GM23338 (cell line): ENCODE measurements around the gene IL21R. TPM values are rescaled to one million over a fixed set of nuclear protein-coding genes. Genes with fewer than 3 reads are reported as not detected.

ENCODE experiments used
- ATAC-seq: fragments of 200-7000 bp; cut with Tn5 transposase; 3 replicates; pipeline ENCODE4 v1.9.1; 2020
- DNase-seq: peaks from one replicate; pipeline ENCODE4 v3.0.0-alpha.2; 2015; ENCODE audit warnings: low spot score
- H2AFZ ChIP-seq: fragments of 200-600 bp; sonication (generic); 2 replicates; pipeline ENCODE4 v1.8.0; 2016; ENCODE audit warnings: antibody characterized with exemption, mild to moderate bottlenecking, moderate library complexity
- H3F3A ChIP-seq: fragments of 200-600 bp; sonication (generic); replicated peaks from 2 replicates; pipeline ENCODE4 v1.8.0; 2017; ENCODE audit warnings: antibody characterized with exemption, mixed run types, low read depth
- H3K27ac ChIP-seq: fragments of 200-600 bp; sonication (generic); 2 replicates; pipeline ENCODE4 v1.6.1; 2016; ENCODE audit warnings: low read depth
- H3K27me3 ChIP-seq: fragments of 200-600 bp; sonication (generic); 2 replicates; pipeline ENCODE4 v1.8.0; 2016; ENCODE audit warnings: mild to moderate bottlenecking, mixed run types, moderate library complexity; ENCODE audit not compliant: insufficient read depth
- H3K36me3 ChIP-seq: fragments of 200-600 bp; sonication (generic); 2 replicates; pipeline ENCODE4 v1.8.0; 2016; ENCODE audit warnings: mild to moderate bottlenecking; ENCODE audit not compliant: insufficient read depth
- H3K4me1 ChIP-seq: fragments of 200-600 bp; sonication (generic); 2 replicates; pipeline ENCODE4 v1.8.0; 2016; ENCODE audit warnings: mild to moderate bottlenecking, moderate library complexity; ENCODE audit not compliant: insufficient read depth
- H3K4me2 ChIP-seq: fragments of 200-600 bp; sonication (generic); 2 replicates; pipeline ENCODE4 v1.7.1; 2017; ENCODE audit warnings: mixed run types
- H3K4me3 ChIP-seq: fragments of 200-600 bp; sonication (generic); 2 replicates; pipeline ENCODE4 v1.6.1; 2016; ENCODE audit warnings: mixed run types
- H3K79me2 ChIP-seq: fragments of 200-600 bp; sonication (generic); replicated peaks from 2 replicates; pipeline ENCODE4 v1.8.0; 2017; ENCODE audit warnings: mild to moderate bottlenecking; ENCODE audit not compliant: insufficient read depth
- H3K9me2 ChIP-seq: fragments of 200-600 bp; sonication (generic); 2 replicates; pipeline ENCODE4 v1.8.0; 2017; ENCODE audit not compliant: insufficient read depth
- H4K20me1 ChIP-seq: fragments of 200-600 bp; sonication (generic); replicated peaks from 2 replicates; pipeline ENCODE4 v1.8.0; 2017; ENCODE audit warnings: mild to moderate bottlenecking; ENCODE audit not compliant: insufficient read depth
- H3K27ac Mint-ChIP-seq: 2 replicates; pipeline ENCODE4 v1.8.0; 2020; ENCODE audit warnings: inconsistent platforms, mild to moderate bottlenecking, moderate library complexity, mixed read lengths
- H3K27me3 Mint-ChIP-seq: 3 replicates; pipeline ENCODE4 v1.8.0; 2022; ENCODE audit warnings: low read depth, mild to moderate bottlenecking, moderate library complexity, mixed read lengths, inconsistent platforms; ENCODE audit not compliant: insufficient read depth, poor library complexity
- H3K36me3 Mint-ChIP-seq: 3 replicates; pipeline ENCODE4 v1.8.0; 2021; ENCODE audit warnings: low read depth, mild to moderate bottlenecking, inconsistent platforms, moderate library complexity, mixed read lengths
- H3K4me1 Mint-ChIP-seq: 3 replicates; pipeline ENCODE4 v1.8.0; 2020; ENCODE audit warnings: mild to moderate bottlenecking, inconsistent platforms, mixed read lengths
- H3K4me3 Mint-ChIP-seq: 3 replicates; pipeline ENCODE4 v1.8.0; 2021; ENCODE audit warnings: moderate library complexity, mild to moderate bottlenecking, inconsistent platforms, mixed read lengths
- H3K9me3 Mint-ChIP-seq: 3 replicates; pipeline ENCODE4 v1.8.0; 2020; ENCODE audit warnings: moderate library complexity, mild to moderate bottlenecking, inconsistent platforms, mixed read lengths
- CREB1 ChIP-seq: fragments of 250-450 bp; sonication (Bioruptor Pico); IDR thresholded peaks from 2 replicates; pipeline ENCODE4 v1.5.0; 2020; ENCODE audit warnings: low read depth, mild to moderate bottlenecking, moderate library complexity
- EZH2 ChIP-seq: fragments of 200-600 bp; sonication (generic); IDR thresholded peaks from one replicate; pipeline ENCODE4 v1.8.0; 2017; ENCODE audit warnings: antibody characterized with exemption, mild to moderate bottlenecking, low read depth; ENCODE audit not compliant: unreplicated experiment
- EZH2phosphoT487 ChIP-seq: fragments of 200-600 bp; sonication (generic); IDR thresholded peaks from one replicate; pipeline ENCODE4 v1.8.1; 2018; ENCODE audit warnings: antibody characterized with exemption; ENCODE audit not compliant: unreplicated experiment
- NANOG ChIP-seq: IDR thresholded peaks from 2 replicates; pipeline ENCODE4 v1.6.1; 2016; ENCODE audit warnings: antibody characterized with exemption, borderline replicate concordance
- REST ChIP-seq: IDR thresholded peaks from one replicate; pipeline ENCODE4 v1.6.1; 2018; ENCODE audit warnings: antibody characterized with exemption; ENCODE audit not compliant: unreplicated experiment
- ZNF331 ChIP-seq: fragments of 250-450 bp; sonication (Bioruptor Pico); IDR thresholded peaks from 2 replicates; pipeline ENCODE4 v1.5.0; 2020; ENCODE audit warnings: low read depth, mild to moderate bottlenecking, moderate library complexity
- ZNF462 ChIP-seq: fragments of 250-450 bp; sonication (Bioruptor Pico); IDR thresholded peaks from 2 replicates; pipeline ENCODE4 v1.5.0; 2020; ENCODE audit warnings: mild to moderate bottlenecking, moderate library complexity
- polyA plus RNA-seq: library from polyadenylated mRNA; unstranded; fragments of >200 nt; fragmentation: Nextera tagmentation; extraction: Ambion mirVana; gene quantifications from 2 replicates; pipeline ENCODE4 v1.2.1, GENCODE V29; 2016
- total RNA-seq: library from RNA; depleted of rRNA; stranded (reverse); fragments of >200 nt; shearing (Covaris generic); gene quantifications from 2 replicates; pipeline ENCODE4 v1.2.3, GENCODE V29; 2014

Gene IL21R
- total and polyA plus RNA-seq, 2 experiments from 2014 or later: 0.42 to 2.6 TPM

- ATAC-seq (no peak), DNase-seq (no peak)
- no peaks in the 10 kb centered on the region for H4K20me1 ChIP-seq
- H3K4me3 ChIP-seq: no peak overlapping the region
- no peaks in the 10 kb centered on the region for H3K9me3 Mint-ChIP-seq
- no peak overlapping the region for H2AFZ ChIP-seq
- H3K36me3 Mint-ChIP-seq: no peaks in the 10 kb centered on the region
- no peaks in the 10 kb centered on the region for H3K9me2 ChIP-seq
- H3K27me3 ChIP-seq: no peaks in the 10 kb centered on the region
- no peaks in the 10 kb centered on the region for H3K79me2 ChIP-seq
- H3K27me3 Mint-ChIP-seq: no peaks in the 10 kb centered on the region
- H3K4me3 Mint-ChIP-seq: no peak overlapping the region
- no peaks in the 10 kb centered on the region for H3K36me3 ChIP-seq
- peaks cover 5% of the 10 kb centered on the region; the same call in 2 of the 3 replicates for H3K4me1 Mint-ChIP-seq
- H3K4me1 ChIP-seq: no peaks in the 10 kb centered on the region
- H3F3A ChIP-seq: no peaks in the 10 kb centered on the region
- no peak overlapping the region for H3K4me2 ChIP-seq
- H3K27ac Mint-ChIP-seq: no peak overlapping the region
- TF ChIP-seq EZH2phosphoT487: no peak
- TF ChIP-seq EZH2: no peak
- no peak for TF ChIP-seq ZNF331 (CRISPR knock-in tag)
- no peak for TF ChIP-seq REST
- TF ChIP-seq CREB1 (CRISPR knock-in tag): no peak
- TF ChIP-seq ZNF462: no peak
- TF ChIP-seq NANOG: no peak
- no peak overlapping the region for H3K27ac ChIP-seq
Observed at GRCh38 chr16:27370318-27370717, 31.7 kb upstream of the IL21R start.
